SK-N-SH treated with all-trans-retinoic acid at 6 μM for 48 hours (cell line): ENCODE data around the gene CORO7.

Experiments
- ARNTL ChIP-seq: fragments of 450-650 bp; formaldehyde crosslinking; IDR thresholded peaks from 2 replicates; pipeline ENCODE4 v1.5.0; 2020; ENCODE audit warnings: low read depth, mild to moderate bottlenecking, moderate library complexity, borderline replicate concordance
- POU6F1 ChIP-seq: fragments of 250-450 bp; sonication (Bioruptor Pico); IDR thresholded peaks from 2 replicates; pipeline ENCODE4 v1.8.0; 2021; ENCODE audit warnings: low read depth, mild to moderate bottlenecking, moderate library complexity, borderline replicate concordance
- TOX ChIP-seq: fragments of 250-450 bp; sonication (Bioruptor Pico); IDR thresholded peaks from 2 replicates; pipeline ENCODE4 v1.8.0; 2021; ENCODE audit warnings: mild to moderate bottlenecking, moderate library complexity, borderline replicate concordance
- TSHZ2 ChIP-seq: fragments of 250-450 bp; sonication (Bioruptor Pico); IDR thresholded peaks from 2 replicates; pipeline ENCODE4 v1.5.0; 2020; ENCODE audit warnings: mild to moderate bottlenecking, moderate library complexity
- ZC3H10 ChIP-seq: fragments of 250-450 bp; sonication (Bioruptor Pico); IDR thresholded peaks from 2 replicates; pipeline ENCODE4 v1.5.1; 2021; ENCODE audit warnings: mild to moderate bottlenecking, moderate library complexity
- ZNF8 ChIP-seq: fragments of 450-650 bp; formaldehyde crosslinking; IDR thresholded peaks from 2 replicates; pipeline ENCODE4 v1.5.0; 2020; ENCODE audit warnings: mild to moderate bottlenecking, moderate library complexity

GRCh38 chr16:4318451-4318910, 97.9 kb downstream of the CORO7 start:
- TF ChIP-seq TSHZ2 (CRISPR knock-in tag) = no peak
- no peak for TF ChIP-seq TOX (CRISPR knock-in tag)
- TF ChIP-seq ZNF8 = no peak
- TF ChIP-seq POU6F1 (CRISPR knock-in tag) = no peak
- no peak for TF ChIP-seq ZC3H10
- no peak for TF ChIP-seq ARNTL
